ENCODE data around the gene SYNE2.

DNA sequence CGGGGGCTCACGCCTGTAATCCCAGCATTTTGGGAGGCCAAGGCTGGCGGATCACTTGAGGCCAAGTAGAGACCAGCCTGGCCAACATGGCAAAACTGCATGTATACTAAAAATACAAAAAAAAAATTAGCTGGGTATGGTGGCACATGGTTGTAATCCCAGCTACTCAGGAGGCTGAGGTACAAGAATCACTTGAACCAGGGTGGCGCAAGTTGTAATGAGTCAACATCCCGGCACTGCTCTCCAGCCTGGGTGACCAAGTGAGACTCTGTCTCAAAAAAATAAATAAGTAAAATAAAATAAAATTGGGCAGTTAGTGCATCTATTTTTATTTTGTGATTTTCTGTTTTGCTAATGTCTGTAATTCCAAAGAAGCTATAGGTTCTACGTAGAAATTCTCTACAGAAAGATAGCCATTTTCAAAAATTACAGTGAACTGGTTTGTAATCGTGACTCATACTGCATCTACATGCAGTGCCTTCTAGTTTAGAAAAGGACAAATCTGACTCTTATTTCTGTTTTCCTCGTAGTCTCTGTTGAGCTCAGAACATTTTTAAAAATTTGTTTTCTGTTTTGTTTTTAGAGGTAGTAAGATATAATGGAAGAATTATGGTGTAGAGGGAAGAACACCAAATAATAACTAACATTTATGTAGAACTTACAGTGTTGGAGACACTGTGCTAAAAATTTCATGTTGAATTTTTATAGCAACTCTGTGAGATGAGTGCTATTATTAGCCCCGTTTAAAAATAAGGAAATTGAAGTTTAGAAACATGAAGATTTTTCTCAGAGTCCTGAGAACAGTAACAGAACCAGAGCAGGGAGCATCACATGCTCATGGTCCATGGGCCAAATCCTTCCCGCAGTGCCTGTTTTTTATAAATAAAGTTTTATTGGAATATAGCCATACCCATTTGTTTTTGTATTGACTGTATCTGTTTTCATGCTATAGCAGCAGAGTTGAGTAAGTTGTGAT lies 201.2 kb downstream of the SYNE2 start:
- TF ChIP-seq, protein P1, sequence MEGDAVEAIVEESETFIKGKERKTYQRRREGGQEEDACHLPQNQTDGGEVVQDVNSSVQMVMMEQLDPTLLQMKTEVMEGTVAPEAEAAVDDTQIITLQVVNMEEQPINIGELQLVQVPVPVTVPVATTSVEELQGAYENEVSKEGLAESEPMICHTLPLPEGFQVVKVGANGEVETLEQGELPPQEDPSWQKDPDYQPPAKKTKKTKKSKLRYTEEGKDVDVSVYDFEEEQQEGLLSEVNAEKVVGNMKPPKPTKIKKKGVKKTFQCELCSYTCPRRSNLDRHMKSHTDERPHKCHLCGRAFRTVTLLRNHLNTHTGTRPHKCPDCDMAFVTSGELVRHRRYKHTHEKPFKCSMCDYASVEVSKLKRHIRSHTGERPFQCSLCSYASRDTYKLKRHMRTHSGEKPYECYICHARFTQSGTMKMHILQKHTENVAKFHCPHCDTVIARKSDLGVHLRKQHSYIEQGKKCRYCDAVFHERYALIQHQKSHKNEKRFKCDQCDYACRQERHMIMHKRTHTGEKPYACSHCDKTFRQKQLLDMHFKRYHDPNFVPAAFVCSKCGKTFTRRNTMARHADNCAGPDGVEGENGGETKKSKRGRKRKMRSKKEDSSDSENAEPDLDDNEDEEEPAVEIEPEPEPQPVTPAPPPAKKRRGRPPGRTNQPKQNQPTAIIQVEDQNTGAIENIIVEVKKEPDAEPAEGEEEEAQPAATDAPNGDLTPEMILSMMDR (conservative IDR thresholded peaks at IDR 0.05; ENCODE audit: low read length) = no peak
- no peak for TF ChIP-seq EZH2phosphoT487 (IDR thresholded peaks at IDR 0.05; ENCODE audit: borderline replicate concordance, low read depth, low read length)
